ENCODE data around the gene TREH.

The TREH gene

GRCh38 chr11:118644496-118644895, 35.0 kb downstream of the TREH start:
- DNase-seq = no peak

- no peak for DNase-seq
Observed at GRCh38 chr11:118643995-118644345, 35.5 kb downstream of the TREH start.

- DNase-seq = no peak
Observed at GRCh38 chr11:118643142-118643994, 36.1 kb downstream of the TREH start.

GRCh38 chr11:118641397-118642019, 37.9 kb downstream of the TREH start:
- no peak for DNase-seq

GRCh38 chr11:118640332-118641154, 38.9 kb downstream of the TREH start:
- DNase-seq = no peak

GRCh38 chr11:118639899-118640298, 39.6 kb downstream of the TREH start:
- no peak for DNase-seq

GRCh38 chr11:118638726-118639125, 40.7 kb downstream of the TREH start:
- DNase-seq = no peak

GRCh38 chr11:118636569-118637290, 42.7 kb downstream of the TREH start:
- DNase-seq = no peak

GRCh38 chr11:118635642-118636041, 43.8 kb downstream of the TREH start:
- no peak for DNase-seq

- no peak for DNase-seq
Observed at GRCh38 chr11:118635237-118635591, 44.2 kb downstream of the TREH start.

- DNase-seq = no peak
Observed at GRCh38 chr11:118634431-118635236, 44.8 kb downstream of the TREH start.

- no peak for DNase-seq
Observed at GRCh38 chr11:118633979-118634378, 45.5 kb downstream of the TREH start.

GRCh38 chr11:118633319-118633690, 46.1 kb downstream of the TREH start:
- no peak for DNase-seq

GRCh38 chr11:118632577-118633318, 46.7 kb downstream of the TREH start:
- DNase-seq = no peak

- DNase-seq = no peak
Observed at GRCh38 chr11:118631142-118631909, 48.1 kb downstream of the TREH start.

GRCh38 chr11:118629761-118630661, 49.4 kb downstream of the TREH start:
- DNase-seq = no peak

- no peak for DNase-seq
Observed at GRCh38 chr11:118628861-118629549, 50.4 kb downstream of the TREH start.

- no peak for DNase-seq
Observed at GRCh38 chr11:118628432-118628831, 51.0 kb downstream of the TREH start.

GRCh38 chr11:118628031-118628430, 51.4 kb downstream of the TREH start:
- DNase-seq = no peak

Data from cortex of kidney (tissue), 1 donor.